Spleen (tissue), 7 donors: ENCODE measurements around the gene SIAH1.

Source experiments
- POLR2A ChIP-seq, 3 donors: fragments of 450-650 bp; IDR thresholded peaks; one replicate each; pipeline ENCODE4 v1.5.1; 2017; ENCODE audit warnings: antibody characterized with exemption in 3 of 3, mild to moderate bottlenecking in 1 of 3
- POLR2AphosphoS5 ChIP-seq, 3 donors: sonication (generic); formaldehyde crosslinking; IDR thresholded peaks; one replicate each; pipeline ENCODE4 v1.5.1; 2017; ENCODE audit warnings: antibody characterized with exemption in 3 of 3
- TF ChIP-seq, protein P1 (sequence below), 11 experiments: fragments of 200-600 bp in 7 of 11; fragments of 450-650 bp in 4 of 11; sonication (generic) in 4 of 11; IDR thresholded peaks in 8 of 11; conservative IDR thresholded peaks in 3 of 11; 1 replicate in 7 of 11; 2 replicates in 4 of 11; pipeline versions ENCODE4 v1.4.0 to v1.8.0; 2016 to 2021; ENCODE audit warnings: antibody characterized with exemption in 11 of 11, inconsistent platforms in 4 of 11, mild to moderate bottlenecking in 1 of 11
- donor health status: DM: no; HTN: no; CAD: no; lungs with moderate emphysema.
- donor health status: DM: no; HTN: no; CAD: no.
- donor health status: DM: no; HTN: no; CAD: no.

DNA sequence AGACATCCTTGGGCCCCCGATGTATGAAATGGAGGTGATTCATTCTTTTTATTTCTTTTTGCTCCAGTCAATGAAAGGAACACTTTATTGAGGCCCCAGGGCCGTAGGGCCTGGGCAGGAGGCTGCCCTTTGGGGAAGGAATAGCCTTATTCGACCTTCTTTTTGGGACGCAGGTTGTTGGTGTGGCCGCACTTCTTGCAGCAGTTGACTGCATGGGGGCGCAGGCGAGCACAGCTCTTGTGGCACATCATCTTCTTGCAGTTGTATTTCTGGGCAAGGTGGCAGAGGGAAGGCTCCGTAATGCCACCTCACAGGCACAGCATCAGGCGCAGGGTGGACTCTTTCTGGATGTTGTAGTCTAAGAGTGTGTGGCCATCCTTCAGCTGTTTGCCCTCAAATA lies 50.9 kb downstream of the SIAH1 start:
- TF ChIP-seq, protein P1, sequence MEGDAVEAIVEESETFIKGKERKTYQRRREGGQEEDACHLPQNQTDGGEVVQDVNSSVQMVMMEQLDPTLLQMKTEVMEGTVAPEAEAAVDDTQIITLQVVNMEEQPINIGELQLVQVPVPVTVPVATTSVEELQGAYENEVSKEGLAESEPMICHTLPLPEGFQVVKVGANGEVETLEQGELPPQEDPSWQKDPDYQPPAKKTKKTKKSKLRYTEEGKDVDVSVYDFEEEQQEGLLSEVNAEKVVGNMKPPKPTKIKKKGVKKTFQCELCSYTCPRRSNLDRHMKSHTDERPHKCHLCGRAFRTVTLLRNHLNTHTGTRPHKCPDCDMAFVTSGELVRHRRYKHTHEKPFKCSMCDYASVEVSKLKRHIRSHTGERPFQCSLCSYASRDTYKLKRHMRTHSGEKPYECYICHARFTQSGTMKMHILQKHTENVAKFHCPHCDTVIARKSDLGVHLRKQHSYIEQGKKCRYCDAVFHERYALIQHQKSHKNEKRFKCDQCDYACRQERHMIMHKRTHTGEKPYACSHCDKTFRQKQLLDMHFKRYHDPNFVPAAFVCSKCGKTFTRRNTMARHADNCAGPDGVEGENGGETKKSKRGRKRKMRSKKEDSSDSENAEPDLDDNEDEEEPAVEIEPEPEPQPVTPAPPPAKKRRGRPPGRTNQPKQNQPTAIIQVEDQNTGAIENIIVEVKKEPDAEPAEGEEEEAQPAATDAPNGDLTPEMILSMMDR (IDR thresholded peaks at IDR 0.05 in 8 of 11, conservative IDR thresholded peaks at IDR 0.05 in 3 of 11): no peak
- TF ChIP-seq POLR2A (IDR thresholded peaks at IDR 0.05): no peak
- TF ChIP-seq POLR2AphosphoS5 (IDR thresholded peaks at IDR 0.05): no peak
